ENCODE results near the gene S100A2.

DNA sequence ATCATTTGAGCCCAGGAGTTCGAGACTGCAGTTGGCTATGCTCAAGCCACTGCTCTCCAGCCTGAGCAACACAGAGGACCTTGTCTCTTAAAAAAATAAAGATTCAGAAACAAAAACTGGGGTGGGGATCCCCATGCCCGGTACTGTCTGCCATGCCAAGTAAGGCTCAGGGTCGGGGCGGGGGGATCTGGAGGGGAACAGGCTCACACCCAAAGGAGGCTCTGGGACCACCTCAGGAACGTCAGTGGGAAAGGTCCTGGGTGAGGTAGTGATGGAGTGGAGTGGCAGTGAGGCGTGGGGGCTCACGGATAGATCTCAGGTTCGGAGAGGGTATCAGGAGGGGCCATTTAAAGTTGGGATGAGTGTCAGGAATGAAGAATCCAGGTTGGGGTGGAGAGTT, 19.3 kb downstream of the S100A2 start:
- TF ChIP-seq, protein P1, sequence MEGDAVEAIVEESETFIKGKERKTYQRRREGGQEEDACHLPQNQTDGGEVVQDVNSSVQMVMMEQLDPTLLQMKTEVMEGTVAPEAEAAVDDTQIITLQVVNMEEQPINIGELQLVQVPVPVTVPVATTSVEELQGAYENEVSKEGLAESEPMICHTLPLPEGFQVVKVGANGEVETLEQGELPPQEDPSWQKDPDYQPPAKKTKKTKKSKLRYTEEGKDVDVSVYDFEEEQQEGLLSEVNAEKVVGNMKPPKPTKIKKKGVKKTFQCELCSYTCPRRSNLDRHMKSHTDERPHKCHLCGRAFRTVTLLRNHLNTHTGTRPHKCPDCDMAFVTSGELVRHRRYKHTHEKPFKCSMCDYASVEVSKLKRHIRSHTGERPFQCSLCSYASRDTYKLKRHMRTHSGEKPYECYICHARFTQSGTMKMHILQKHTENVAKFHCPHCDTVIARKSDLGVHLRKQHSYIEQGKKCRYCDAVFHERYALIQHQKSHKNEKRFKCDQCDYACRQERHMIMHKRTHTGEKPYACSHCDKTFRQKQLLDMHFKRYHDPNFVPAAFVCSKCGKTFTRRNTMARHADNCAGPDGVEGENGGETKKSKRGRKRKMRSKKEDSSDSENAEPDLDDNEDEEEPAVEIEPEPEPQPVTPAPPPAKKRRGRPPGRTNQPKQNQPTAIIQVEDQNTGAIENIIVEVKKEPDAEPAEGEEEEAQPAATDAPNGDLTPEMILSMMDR (IDR thresholded peaks at IDR 0.05; ENCODE audit: insufficient read depth, low read length): no peak
- no peak for TF ChIP-seq POLR2AphosphoS5 (IDR thresholded peaks at IDR 0.05; ENCODE audit: low read depth)
- no peak for TF ChIP-seq SPI1 (IDR thresholded peaks at IDR 0.05; ENCODE audit: borderline replicate concordance, low read depth)
- no peak for TF ChIP-seq GABPA (IDR thresholded peaks at IDR 0.05; ENCODE audit: low read depth)
- TF ChIP-seq, protein P2, sequence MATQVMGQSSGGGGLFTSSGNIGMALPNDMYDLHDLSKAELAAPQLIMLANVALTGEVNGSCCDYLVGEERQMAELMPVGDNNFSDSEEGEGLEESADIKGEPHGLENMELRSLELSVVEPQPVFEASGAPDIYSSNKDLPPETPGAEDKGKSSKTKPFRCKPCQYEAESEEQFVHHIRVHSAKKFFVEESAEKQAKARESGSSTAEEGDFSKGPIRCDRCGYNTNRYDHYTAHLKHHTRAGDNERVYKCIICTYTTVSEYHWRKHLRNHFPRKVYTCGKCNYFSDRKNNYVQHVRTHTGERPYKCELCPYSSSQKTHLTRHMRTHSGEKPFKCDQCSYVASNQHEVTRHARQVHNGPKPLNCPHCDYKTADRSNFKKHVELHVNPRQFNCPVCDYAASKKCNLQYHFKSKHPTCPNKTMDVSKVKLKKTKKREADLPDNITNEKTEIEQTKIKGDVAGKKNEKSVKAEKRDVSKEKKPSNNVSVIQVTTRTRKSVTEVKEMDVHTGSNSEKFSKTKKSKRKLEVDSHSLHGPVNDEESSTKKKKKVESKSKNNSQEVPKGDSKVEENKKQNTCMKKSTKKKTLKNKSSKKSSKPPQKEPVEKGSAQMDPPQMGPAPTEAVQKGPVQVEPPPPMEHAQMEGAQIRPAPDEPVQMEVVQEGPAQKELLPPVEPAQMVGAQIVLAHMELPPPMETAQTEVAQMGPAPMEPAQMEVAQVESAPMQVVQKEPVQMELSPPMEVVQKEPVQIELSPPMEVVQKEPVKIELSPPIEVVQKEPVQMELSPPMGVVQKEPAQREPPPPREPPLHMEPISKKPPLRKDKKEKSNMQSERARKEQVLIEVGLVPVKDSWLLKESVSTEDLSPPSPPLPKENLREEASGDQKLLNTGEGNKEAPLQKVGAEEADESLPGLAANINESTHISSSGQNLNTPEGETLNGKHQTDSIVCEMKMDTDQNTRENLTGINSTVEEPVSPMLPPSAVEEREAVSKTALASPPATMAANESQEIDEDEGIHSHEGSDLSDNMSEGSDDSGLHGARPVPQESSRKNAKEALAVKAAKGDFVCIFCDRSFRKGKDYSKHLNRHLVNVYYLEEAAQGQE (IDR thresholded peaks at IDR 0.05; ENCODE audit: insufficient replicate concordance, low read depth): no peak

Data from HL-60 (cell line).